CD1c-positive myeloid dendritic cell (primary cell): Measurements from ENCODE around the gene PALM3.
"Not testable (repeated sequence)": the region's sequence is repeated elsewhere in the genome, so short reads cannot be mapped to it uniquely, and the experiment has no call there.

Source experiments
- DNase-seq: peaks from one replicate; pipeline ENCODE4 v3.0.0-alpha.2; 2016; ENCODE audit errors: extremely low spot score

Gene PALM3

GRCh38 chr19:14031719-14032480, 30.0 kb downstream of the PALM3 start, which contains the start of gene IL27RA:
Gene IL27RA, plus strand, starts transcription at chr19:14031762. Its CDS starts 111 bp downstream, at chr19:14031873.
- DNase-seq, result peak; percentile 77

DNA sequence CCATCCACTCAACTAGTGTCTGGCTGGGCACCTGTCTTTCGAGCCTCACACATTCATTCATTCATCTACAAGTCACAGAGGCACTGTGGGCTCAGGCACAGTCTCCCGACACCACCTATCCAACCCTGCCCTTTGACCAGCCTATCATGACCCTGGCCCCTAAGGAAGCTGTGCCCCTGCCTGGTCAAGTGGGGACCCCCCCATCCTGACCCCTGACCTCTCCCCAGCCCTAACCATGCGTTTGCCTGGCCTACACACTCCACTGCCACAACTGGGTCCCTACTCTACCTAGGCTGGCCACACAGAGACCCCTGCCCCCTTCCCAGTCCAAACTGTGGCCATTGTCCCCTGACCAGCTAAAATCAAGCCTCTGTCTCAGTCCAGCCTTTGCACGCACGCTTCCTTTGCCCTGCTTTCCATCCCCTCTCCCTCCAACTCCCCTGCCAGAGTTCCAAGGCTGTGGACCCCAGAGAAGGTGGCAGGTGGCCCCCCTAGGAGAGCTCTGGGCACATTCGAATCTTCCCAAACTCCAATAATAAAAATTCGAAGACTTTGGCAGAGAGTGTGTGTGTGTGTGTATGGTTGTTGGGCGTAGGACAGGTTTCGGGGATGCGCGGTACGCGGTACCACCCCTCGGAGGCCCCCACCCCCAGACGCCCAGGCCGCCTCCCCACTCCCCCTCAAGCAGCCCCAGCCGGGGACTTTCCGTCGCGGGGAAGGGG, 30.7 kb downstream of the PALM3 start:
- no peak for DNase-seq

DNA sequence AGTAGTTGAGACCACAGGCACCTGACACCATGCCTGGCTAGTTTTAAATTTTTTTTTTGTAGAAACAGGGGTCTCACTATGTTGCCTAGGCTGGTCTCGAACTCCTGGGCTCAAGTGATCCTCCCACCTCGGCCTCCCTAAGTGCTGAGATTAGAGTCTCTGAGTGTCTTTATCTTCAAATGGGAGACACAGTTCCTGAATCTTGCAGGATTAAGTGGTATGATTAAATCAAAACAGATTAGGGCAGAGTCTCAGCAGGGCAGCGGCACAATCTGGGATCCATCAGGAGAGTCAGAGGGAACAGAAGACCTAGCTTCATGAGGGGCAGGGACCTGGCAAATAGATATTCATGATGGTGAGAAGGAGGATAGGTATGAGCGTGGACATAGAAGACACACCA, 33.0 kb downstream of the PALM3 start:
- no peak for DNase-seq

DNA sequence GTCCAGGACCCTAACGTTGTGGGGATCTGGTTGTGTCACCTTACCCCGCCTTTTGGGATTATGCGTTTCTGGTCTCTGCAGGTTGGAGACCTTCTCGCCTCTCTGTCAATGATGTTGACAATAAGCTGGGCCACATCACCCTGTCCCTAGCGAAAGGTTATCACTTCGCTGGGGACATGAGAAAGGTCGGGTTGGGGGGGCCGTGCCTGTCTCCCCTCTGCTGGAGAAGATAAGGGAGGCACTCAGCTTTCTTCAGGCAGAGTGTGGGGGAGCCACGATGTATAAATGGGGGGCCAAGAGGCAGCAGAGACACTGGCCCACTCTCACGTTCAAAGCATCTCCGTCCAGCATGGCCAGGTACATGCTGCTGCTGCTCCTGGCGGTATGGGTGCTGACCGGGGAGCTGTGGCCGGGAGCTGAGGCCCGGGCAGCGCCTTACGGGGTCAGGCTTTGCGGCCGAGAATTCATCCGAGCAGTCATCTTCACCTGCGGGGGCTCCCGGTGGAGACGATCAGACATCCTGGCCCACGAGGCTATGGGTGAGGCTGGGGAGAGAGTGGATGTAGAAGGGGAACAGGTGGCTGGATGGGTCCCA, 33.9 kb downstream of the PALM3 start, which contains the start of gene RLN3:
Gene RLN3, plus strand, starts transcription at position 293 of the 595 bp plus-strand sequence. Its CDS starts 57 bp downstream, at position 350.
- DNase-seq, result no peak

DNA sequence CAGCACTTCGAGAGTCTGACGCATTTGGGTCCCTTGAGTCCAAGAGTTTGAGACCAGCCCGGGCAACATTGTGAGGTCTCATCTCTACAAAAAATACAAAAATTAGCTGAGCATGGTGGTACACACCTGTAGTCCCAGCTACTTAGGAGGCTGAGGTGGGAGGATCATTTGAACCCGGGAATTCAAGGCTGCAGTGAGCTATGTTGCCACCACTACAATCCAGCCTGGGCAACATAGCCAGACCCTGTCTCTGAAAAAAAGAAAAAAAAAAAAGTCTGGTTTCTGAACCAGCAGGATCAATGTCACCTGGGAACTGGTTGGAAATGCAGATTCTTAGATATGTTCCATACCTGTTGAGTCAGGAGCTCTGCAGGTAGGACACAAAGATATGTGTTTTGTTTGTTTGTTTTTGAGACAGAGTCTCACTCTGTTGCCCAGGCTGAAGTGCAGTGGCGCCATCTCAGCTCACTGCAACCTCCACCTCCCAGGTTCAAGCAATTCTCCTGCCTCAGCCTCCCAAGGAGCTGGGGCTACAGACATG, 35.2 kb downstream of the PALM3 start:
- DNase-seq, result not testable (repeated sequence)

GRCh38 chr19:14023404-14024235, 38.3 kb downstream of the PALM3 start:
- DNase-seq, result peak; percentile 85

DNA sequence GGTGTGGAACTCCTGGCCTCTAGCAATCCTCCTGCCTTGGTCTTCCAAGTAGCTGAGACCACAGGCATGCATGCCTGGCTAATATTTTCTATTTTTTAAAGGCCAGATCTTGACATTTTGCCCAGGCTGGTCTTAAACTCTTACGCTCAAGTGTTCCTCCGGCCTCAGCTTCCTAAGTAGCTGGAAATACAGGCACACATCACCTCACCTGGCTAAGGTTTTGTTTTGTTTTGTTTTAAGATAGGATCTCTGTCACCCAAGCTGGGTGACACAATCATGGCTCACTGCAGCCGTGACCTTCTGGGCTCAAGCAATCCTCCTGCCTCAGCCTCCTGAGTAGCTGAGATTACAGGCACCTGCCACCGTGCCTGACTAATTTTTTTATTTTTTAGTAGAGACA, 39.4 kb downstream of the PALM3 start:
- DNase-seq, result no peak

DNA sequence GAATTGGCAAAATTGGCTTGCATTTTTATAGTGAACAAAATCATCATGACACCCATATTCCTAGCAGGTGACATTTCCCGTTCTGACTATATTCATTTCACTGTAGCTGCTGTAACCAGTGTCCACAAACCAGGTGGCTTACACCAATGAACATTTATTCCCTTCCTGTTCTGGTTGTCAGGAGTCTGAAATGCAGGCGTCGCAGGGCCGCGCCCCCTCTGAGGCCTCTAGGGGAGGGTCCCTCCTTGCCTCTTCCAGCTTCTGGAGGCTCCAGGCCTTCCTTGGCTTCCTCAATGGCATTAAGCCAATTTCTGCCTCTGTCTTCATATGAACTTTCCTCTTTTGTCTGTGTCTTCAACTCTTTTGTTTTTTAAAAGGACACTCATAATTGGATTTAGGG, 40.4 kb downstream of the PALM3 start:
- DNase-seq, result peak; percentile 33

- not testable (repeated sequence) for DNase-seq
These were observed 42.1 kb downstream of the PALM3 start for GRCh38 chr19:14019739-14020138.

DNA sequence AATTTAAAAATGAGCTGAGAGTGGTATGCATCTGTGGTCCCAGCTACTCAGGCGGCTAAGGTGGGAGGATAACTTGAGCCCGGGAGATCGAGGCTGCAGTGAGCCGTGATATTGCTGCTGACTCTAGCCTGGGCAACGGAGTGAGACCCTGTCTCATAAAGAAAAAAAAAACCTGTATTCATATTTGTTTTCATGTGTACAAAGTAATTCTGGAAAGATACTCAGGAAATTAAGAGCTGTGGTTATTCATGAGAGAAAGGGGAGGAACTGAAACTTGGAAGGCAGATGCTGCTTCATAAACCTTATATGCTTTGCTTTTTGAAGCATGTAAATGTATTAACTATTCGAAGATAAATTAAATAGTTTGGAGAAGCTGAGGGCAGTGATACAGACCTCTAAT, 42.8 kb downstream of the PALM3 start:
- peak; percentile 61 for DNase-seq

GRCh38 chr19:14015524-14016035, 46.3 kb downstream of the PALM3 start:
- DNase-seq, result no peak

DNA sequence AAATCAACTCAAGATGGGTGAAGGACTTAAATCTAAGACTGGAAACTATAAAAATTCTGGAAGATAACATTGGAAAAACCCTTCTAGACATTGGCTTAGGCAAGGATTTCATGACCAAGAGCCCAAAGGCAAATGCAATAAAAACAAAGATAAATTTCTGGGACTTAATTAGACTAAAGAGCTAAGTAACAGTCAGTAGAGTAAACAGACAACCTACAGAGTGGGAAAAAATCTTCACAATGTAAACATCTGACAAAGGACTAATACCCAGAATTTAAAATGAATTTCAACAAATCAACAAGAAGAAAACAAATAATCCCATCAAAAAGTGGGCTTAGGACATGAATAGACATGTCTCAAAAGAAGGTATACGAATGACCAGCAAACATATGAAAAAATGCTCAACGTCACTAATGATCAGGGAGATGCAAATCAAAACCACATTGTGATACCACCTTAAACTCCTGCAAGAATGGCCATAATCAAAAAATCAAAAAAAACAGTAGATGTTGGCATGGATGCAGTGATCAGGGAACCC, 49.4 kb downstream of the PALM3 start:
- DNase-seq, result no peak

DNA sequence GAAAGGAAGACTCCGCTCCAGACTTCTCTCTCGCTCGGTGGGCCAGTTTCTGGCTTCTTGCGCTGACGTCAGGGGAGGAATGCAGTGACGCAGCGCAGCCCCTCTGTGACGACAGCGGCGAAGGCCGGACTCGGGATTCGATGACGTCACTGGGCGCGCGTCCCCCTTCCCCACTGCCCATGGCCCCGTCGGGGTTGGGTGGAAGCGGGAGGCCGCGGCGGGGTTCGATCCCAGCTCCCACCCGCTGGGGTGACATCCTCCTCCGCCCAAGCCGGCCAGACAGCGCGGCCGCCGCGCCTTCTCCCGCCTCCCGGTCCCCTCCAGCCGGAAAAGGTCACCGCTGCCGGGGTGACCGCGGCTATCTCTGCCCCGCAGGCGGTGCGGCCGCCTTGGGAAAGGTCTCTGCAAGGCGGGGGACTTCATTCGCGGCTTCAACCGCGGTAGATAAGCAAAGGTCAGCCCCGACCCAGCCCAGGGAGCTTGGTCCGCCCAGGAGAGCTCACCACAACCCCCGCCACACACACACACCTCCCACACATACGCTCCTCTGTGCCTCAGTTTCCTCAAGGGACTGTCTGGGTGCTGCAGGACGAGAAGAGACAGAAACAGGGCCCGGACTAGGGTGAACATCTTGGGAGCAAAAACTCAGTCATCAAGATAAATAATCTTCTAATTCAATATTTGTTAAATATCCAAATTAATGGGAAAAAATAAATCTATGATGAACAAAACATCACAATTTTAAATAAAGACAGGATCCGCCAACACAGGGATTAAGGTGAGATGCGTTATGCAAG, 54.9 kb downstream of the PALM3 start:
- DNase-seq, result no peak

- DNase-seq, result peak; percentile 99
These were observed 55.7 kb downstream of the PALM3 start, which contains the start of gene RFX1 for GRCh38 chr19:14006085-14006765. Gene RFX1, minus strand, starts transcription at chr19:14006320. Its CDS starts 12,477 bp downstream, at chr19:13993843.

DNA sequence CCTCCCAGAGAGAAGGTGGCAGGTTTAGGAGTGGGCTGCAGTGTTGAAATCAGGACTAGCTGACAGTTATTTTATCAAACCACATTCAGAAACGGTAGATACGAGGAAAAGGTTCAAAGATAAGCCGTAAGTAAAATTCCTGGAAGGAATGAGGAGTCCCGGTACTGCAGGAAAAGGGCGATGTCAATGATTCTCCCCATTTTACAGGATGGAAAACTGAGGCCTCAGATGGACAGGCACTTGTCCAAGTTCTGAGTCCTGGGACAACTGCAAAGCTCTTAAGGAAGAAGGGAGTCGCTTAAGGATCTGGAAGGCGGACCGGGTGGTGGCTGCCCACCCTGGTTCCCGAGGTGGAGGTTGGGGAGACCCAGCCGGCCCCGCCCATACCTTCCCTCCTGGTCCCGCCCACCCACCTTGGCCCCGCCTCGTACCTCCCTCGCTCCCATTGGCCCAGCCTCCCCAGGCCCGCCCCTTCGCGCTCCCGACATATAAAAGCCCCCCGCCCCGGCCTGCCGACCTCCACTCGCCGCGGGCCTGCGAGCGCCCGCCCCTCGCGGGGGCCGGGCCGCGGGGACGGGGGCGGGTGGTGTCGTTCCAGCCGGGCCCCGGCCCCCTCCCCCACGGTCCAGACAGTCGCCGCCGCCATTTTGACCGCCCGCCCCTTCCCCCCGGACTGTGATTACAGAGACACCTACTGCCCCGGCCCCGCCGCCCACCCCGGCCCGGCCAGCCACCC, 56.4 kb downstream of the PALM3 start:
- DNase-seq, result peak; percentile 93

- peak; percentile 95 for DNase-seq
These were observed 57.1 kb downstream of the PALM3 start for GRCh38 chr19:14004619-14005348.
